HepG2 (cell line): Measurements from ENCODE around the gene CBLC. TPM values are rescaled to one million over a fixed set of nuclear protein-coding genes. Genes with fewer than 3 reads are reported as not detected.

Experiments used
- HNRNPK ChIP-seq: fragments of 200-400 bp; formaldehyde crosslinking; IDR thresholded peaks from 2 replicates; pipeline ENCODE4 v1.6.1; 2018; ENCODE audit warnings: low read length, low read depth, moderate library complexity, mild to moderate bottlenecking; ENCODE audit not compliant: poor library complexity, severe bottlenecking
- KDM2A ChIP-seq: sonication (generic); formaldehyde crosslinking; IDR thresholded peaks from 2 replicates; pipeline ENCODE4 v1.4.0; 2020; ENCODE audit warnings: low read depth, missing genetic modification reagents, borderline replicate concordance
- KLF6 ChIP-seq: IDR thresholded peaks from 2 replicates; pipeline ENCODE4 v1.8.0; 2016; ENCODE audit warnings: missing biosample characterization, missing genetic modification reagents
- SALL2 ChIP-seq: sonication (generic); formaldehyde crosslinking; IDR thresholded peaks from 2 replicates; pipeline ENCODE4 v1.8.1; 2023; ENCODE audit warnings: mild to moderate bottlenecking, missing genetic modification reagents, inconsistent platforms
- ZBTB33 ChIP-seq: sonication (generic); formaldehyde crosslinking; IDR thresholded peaks from 2 replicates; pipeline ENCODE4 v1.4.0; 2020; ENCODE audit warnings: missing genetic modification reagents
- ZNF296 ChIP-seq: sonication (generic); formaldehyde crosslinking; conservative IDR thresholded peaks from 2 replicates; pipeline ENCODE4 v1.5.0; 2020; ENCODE audit warnings: mild to moderate bottlenecking, missing genetic modification reagents
- ZNF513 ChIP-seq: sonication (generic); formaldehyde crosslinking; conservative IDR thresholded peaks from 2 replicates; pipeline ENCODE4 v1.5.0; 2020; ENCODE audit warnings: missing genetic modification reagents
- ZNF703 ChIP-seq: sonication (generic); formaldehyde crosslinking; IDR thresholded peaks from 2 replicates; pipeline ENCODE4 v1.5.1; 2020; ENCODE audit warnings: missing genetic modification reagents, mild to moderate bottlenecking, moderate library complexity, borderline replicate concordance
- polyA plus RNA-seq, 8 experiments: library from polyadenylated mRNA; depleted of rRNA in 3 of 8; stranded (reverse) in 7 of 8; unstranded in 1 of 8; fragments of >200 nt; fragmentation: Illumina TruSeq in 4 of 8; extraction: Trizol in 4 of 8; gene quantifications; 2 replicates each; pipeline versions ENCODE4 v1.2.1 to v1.2.3, GENCODE V29; 2011 to 2016; ENCODE audit warnings: low read depth in 4 of 8, missing spikeins in 1 of 8, mixed read lengths in 1 of 8; ENCODE audit not compliant: insufficient read depth in 1 of 8
- total RNA-seq, 5 experiments: library from RNA; depleted of rRNA; stranded (reverse); fragments of >200 nt; fragmentation: Illumina TruSeq; extraction: Trizol; gene quantifications; 2 replicates each; pipeline ENCODE4 v1.2.3, GENCODE V29; 2016; ENCODE audit warnings: low read depth in 1 of 5

CBLC gene
- total and polyA plus RNA-seq, 2 of the 13 experiments (the other 11 are each of a cell fraction or from before 2014, with no cell fraction given) = 1.8 to 2.6 TPM

- 0 out of 2 replicates have a peak, but pooled peaks have one; percentile 32 for TF ChIP-seq ZBTB33
- TF ChIP-seq KDM2A (CRISPR knock-in tag) = no peak
- TF ChIP-seq SALL2 (CRISPR knock-in tag) = no peak
- peak; percentile 60 for TF ChIP-seq HNRNPK
- TF ChIP-seq ZNF703 = no peak
- TF ChIP-seq ZNF513 (CRISPR knock-in tag) = no peak
- TF ChIP-seq ZNF296 (CRISPR knock-in tag) = no peak
- no peak for TF ChIP-seq KLF6 (CRISPR knock-in tag)
These were observed 43.2 kb downstream of the CBLC start (continued) for GRCh38 chr19:44820648-44821609.
